Psoas muscle (tissue), 8 donors: ENCODE data around the gene CCDC40. TPM values are rescaled to one million over a fixed set of nuclear protein-coding genes. Genes with fewer than 3 reads are reported as not detected.
A peak's percentile ranks its signal among the peaks of the same experiment; 100 is the strongest.

Source experiments
- ATAC-seq, 4 donors: fragments of 200-7000 bp; cut with Tn5 transposase; one replicate each; pipeline ENCODE4 v1.9.1; 2020; ENCODE audit warnings: moderate library complexity in 3 of 4, mild to moderate bottlenecking in 2 of 4
- DNase-seq, 2 donors: peaks; one replicate each; pipeline ENCODE4 v3.0.0-alpha.2; 2020
- H3K27ac ChIP-seq: fragments of 200-600 bp; one replicate; pipeline ENCODE4 v1.8.0; 2022
- H3K27me3 ChIP-seq, 3 donors: fragments of 200-600 bp in 1 of 3; one replicate each; pipeline versions ENCODE4 v1.6.1 to v1.8.0; 2013 to 2022; ENCODE audit warnings: low read length in 2 of 3, mild to moderate bottlenecking in 2 of 3, moderate library complexity in 1 of 3; ENCODE audit not compliant: insufficient read depth in 3 of 3
- H3K36me3 ChIP-seq, 2 donors: fragments of 200-600 bp in 1 of 2; one replicate each; pipeline versions ENCODE4 v1.6.1 to v1.8.0; 2013 to 2022; ENCODE audit warnings: low read depth in 1 of 2, mild to moderate bottlenecking in 1 of 2, moderate library complexity in 1 of 2; ENCODE audit not compliant: insufficient read depth in 1 of 2
- H3K4me1 ChIP-seq: fragments of 200-600 bp; one replicate; pipeline ENCODE4 v1.8.0; 2022
- H3K4me3 ChIP-seq: fragments of 200-600 bp; one replicate; pipeline ENCODE4 v1.8.0; 2022; ENCODE audit warnings: mild to moderate bottlenecking
- H3K9me3 ChIP-seq: fragments of 200-600 bp; one replicate; pipeline ENCODE4 v1.8.0; 2022
- WGBS, 3 donors: extraction: QIAGEN DNeasy Blood & Tissue Kit; methylation state at CpG; one replicate each; pipeline versions ENCODE4 v1.1.6 to v1.1.7; 2013; 5-methylcytosine and 5-hydroxymethylcytosine counted together
- intact Hi-C, 2 donors: fragments of 100-400 bp; cut with DNase I; formaldehyde crosslinking; loops; one replicate each; pipeline versions ENCODE4 v1.11.0 to v1.14.2; 2022
- polyA plus RNA-seq, 3 donors: library from polyadenylated mRNA; stranded (reverse); fragments of 200-250 nt; gene quantifications; one replicate each; pipeline ENCODE4 v1.2.3, GENCODE V29; 2013
- total RNA-seq, 4 donors: library from RNA; stranded (reverse); fragmentation: NEBNext Ultra II Directional in 2 of 4; extraction: Animal tissue kit (Norgen Biotek cat#: 25700) in 2 of 4; gene quantifications; one replicate each; pipeline versions ENCODE4 v1.2.1 to v1.2.4, GENCODE V29; 2021 to 2023
- TF ChIP-seq, protein P1 (sequence below): fragments of 200-600 bp; IDR thresholded peaks from one replicate; pipeline ENCODE4 v1.8.0; 2022; ENCODE audit warnings: antibody characterized with exemption
- donor health status: healthy with polysubstance abuse.
- donor health status: DM: no; HTN: no; CAD: no; lungs with moderate emphysema.
- donor health status: Bipolar disorder and iron deficiency.
- donor health status: healthy.
- donor health status: DM: yes; HTN: yes; CAD: no.
- donor health status: DM: no; HTN: no; CAD: no.
- donor health status: DM: no; HTN: no; CAD: no.
- donor health status: DM: yes; HTN: yes; CAD: no.

Gene CCDC40
- total and polyA plus RNA-seq, 7 donors: 0.51 to 1.9 (median 1.4) TPM

DNA sequence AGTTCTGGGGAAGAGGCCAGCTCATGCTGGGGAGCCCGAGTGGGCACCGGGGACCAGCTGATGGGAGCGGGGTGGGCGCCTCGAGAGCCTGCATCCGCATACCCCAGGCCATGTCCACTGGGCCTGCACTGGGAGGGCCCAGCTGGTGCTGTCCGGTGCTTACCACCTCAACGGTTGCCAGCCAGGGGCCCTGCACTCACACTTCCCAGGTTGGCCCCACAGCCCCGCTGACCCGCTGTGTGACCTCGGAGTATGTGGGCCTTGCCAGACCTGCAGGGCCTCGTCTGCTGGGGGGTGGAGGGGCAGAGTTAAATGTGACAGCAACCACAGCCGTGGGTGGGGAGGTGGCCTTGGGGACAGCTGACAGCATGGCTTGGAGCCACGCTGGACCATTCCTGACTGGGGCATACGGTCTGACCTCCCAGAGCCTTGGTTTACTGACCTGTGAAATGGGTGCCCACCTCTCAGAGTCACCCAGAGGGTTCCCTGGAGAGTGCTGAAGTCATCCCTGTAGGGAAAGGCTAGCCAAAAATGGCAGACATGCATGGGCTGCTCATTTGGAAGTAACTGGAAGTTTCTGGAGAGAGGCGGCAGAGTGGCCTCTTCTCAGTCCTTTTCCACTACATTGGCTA lies 59.5 kb downstream of the CCDC40 start:
- Histone ChIP-seq H3K4me1 (peaks cover 6% of the 10 kb centered on the region), H3K27me3 (no peaks in the 10 kb centered on the region), H3K9me3 (no peaks in the 10 kb centered on the region), H3K27ac (no peak overlapping the region), H3K4me3 (no peak overlapping the region), H3K36me3 (no peaks in the 10 kb centered on the region)
- ATAC-seq (no peak), DNase-seq (peak in 1 of 2 donors; percentile 29)
- 74 to 80% (median 79%) methylated on average over 16 of the region's 16 CpGs for WGBS, 3 donors
- intact Hi-C loops: no loop called here
- TF ChIP-seq, protein P1, sequence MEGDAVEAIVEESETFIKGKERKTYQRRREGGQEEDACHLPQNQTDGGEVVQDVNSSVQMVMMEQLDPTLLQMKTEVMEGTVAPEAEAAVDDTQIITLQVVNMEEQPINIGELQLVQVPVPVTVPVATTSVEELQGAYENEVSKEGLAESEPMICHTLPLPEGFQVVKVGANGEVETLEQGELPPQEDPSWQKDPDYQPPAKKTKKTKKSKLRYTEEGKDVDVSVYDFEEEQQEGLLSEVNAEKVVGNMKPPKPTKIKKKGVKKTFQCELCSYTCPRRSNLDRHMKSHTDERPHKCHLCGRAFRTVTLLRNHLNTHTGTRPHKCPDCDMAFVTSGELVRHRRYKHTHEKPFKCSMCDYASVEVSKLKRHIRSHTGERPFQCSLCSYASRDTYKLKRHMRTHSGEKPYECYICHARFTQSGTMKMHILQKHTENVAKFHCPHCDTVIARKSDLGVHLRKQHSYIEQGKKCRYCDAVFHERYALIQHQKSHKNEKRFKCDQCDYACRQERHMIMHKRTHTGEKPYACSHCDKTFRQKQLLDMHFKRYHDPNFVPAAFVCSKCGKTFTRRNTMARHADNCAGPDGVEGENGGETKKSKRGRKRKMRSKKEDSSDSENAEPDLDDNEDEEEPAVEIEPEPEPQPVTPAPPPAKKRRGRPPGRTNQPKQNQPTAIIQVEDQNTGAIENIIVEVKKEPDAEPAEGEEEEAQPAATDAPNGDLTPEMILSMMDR: no peak

DNA sequence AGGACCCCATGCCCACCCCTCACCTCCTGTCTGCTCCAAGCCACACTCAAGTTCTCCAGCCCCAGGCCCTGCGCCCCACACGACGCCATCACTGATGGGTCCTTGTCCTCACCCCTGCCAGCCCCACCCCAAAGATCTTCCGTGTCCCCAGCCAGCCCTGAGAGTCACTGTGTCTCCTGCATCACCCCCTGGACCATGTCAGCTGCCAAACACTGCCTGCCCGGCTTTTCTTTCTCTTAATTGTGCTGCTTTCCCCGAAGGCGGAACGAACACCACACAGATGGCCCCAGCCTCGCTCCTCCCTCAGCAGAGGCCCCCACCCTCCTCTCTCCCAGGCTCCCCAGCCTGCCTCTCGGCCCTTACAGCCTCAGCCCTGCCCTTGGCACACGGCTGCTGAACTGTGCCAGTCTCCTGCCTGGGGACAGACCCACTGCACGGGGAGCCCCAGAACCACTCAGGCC lies 60.1 kb downstream of the CCDC40 start:
- ATAC-seq (no peak), DNase-seq (peak in 1 of 2 donors; percentile 41)
- 52 to 69% (median 53%) methylated on average over 12 of the region's 12 CpGs for WGBS, 3 donors
- Histone ChIP-seq H3K9me3 (no peaks in the 10 kb centered on the region), H3K27me3 (no peaks in the 10 kb centered on the region), H3K36me3 (no peaks in the 10 kb centered on the region), H3K27ac (no peak overlapping the region), H3K4me1 (peaks cover 6% of the 10 kb centered on the region), H3K4me3 (no peak overlapping the region)
- TF ChIP-seq, protein P1: no peak
- intact Hi-C loops: no loop called here

DNA sequence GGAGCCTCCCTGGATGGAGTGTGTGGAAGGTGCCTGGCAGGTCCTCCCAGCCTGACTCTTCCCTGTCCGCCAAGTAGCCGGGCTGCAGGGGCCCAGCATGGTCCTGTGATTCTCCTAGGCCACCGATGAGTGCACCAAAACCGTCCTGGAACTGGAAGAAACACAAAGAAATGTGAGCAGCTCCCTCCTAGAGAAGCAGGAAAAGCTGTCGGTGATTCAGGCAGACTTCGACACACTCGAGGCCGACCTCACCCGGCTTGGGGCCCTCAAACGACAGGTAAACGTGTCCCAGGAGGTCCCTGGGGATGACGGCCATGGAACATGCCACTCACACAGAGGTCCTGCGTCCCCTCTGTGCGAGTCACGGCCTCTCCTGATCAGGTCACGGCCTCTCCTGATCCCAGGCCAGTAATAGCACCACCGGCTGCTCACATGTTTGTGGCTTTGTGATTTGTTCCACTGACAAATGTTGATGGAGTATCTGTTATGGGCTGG lies 60.7 kb downstream of the CCDC40 start:
- H3K27me3 ChIP-seq: no peaks in the 10 kb centered on the region
- no peak overlapping the region for H3K4me3 ChIP-seq
- intact Hi-C loops: no loop called here
- DNase-seq: peak in 1 of 2 donors; percentile 44
- ATAC-seq: no peak
- H3K4me1 ChIP-seq: peaks cover 8% of the 10 kb centered on the region
- 63 to 76% (median 64%) methylated on average over 17 of the region's 17 CpGs for WGBS, 3 donors
- no peaks in the 10 kb centered on the region for H3K36me3 ChIP-seq
- no peaks in the 10 kb centered on the region for H3K9me3 ChIP-seq
- no peak overlapping the region for H3K27ac ChIP-seq
- TF ChIP-seq, protein P1: no peak

DNA sequence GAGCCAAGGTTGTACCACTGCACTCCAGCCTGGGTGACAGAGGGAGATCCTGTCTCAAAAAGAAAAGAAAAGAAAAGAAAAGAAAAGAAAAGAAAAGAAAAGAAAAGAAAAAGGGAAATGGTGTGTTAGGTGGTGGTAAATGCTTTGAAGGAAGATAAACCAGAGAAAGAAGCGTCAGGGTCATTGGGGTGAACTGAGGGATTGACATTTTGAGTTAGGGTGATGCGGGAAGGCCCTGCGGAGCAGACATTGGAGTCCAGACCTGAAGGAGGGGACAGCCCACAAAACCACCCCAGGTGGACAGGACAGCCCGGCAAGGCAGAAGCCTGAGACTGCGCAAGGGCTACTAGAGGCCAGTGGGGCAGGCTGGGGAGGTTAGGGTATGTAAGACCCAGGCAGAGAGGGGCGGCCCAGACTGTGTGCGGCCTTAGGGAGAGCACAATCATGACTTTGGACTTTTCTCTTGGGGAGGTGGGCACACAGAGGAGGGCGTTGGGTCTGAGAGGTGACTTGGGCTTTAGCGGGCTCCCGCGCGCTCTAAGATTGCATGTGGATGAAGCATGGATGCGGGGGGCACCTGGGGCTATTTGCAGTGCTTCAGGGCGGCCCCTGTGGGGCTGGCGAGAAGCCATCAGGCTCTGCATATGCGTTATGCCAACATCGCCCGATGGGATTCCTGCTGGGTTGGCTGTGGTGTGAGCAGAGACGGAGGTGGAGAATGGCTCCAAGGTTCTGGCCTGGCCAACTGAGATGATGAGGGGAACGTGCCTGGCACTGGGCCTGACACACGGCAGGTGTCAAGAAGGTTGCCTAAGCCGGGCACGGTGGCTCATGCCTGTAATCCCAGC lies 61.6 kb downstream of the CCDC40 start:
- H3K36me3 ChIP-seq: no peaks in the 10 kb centered on the region
- H3K4me1 ChIP-seq: peaks cover 13% of the 10 kb centered on the region
- ATAC-seq: no peak
- intact Hi-C loops: no loop called here
- no peaks in the 10 kb centered on the region for H3K27me3 ChIP-seq
- no peaks in the 10 kb centered on the region for H3K9me3 ChIP-seq
- H3K4me3 ChIP-seq: no peak overlapping the region
- WGBS, 3 donors: 81 to 84% (median 82%) methylated on average over 22 to 23 of the region's 23 CpGs
- TF ChIP-seq, protein P1: no peak
- H3K27ac ChIP-seq: no peak overlapping the region
- DNase-seq: peak in 1 of 2 donors; percentile 55
